KMS-11 (cell line): ENCODE data around the gene C16orf78.
A peak's percentile ranks its signal among the peaks of the same experiment; 100 is the strongest.

Source experiments
- H2AFZ ChIP-seq: fragments of 200-600 bp; sonication (generic); 2 replicates; pipeline ENCODE4 v1.6.1; 2016; ENCODE audit warnings: antibody characterized with exemption, mixed run types, low read depth
- H3K27ac ChIP-seq: fragments of 200-600 bp; sonication (generic); 2 replicates; pipeline ENCODE4 v1.6.1; 2016; ENCODE audit warnings: mild to moderate bottlenecking, mixed run types
- H3K27me3 ChIP-seq: fragments of 200-600 bp; sonication (generic); 2 replicates; pipeline ENCODE4 v1.6.1; 2017; ENCODE audit warnings: mild to moderate bottlenecking, low read depth, mixed run types, moderate library complexity; ENCODE audit not compliant: insufficient read depth
- H3K36me3 ChIP-seq: fragments of 200-600 bp; sonication (generic); 2 replicates; pipeline ENCODE4 v1.6.1; 2017; ENCODE audit warnings: mild to moderate bottlenecking, mixed run types; ENCODE audit not compliant: insufficient read depth
- H3K4me1 ChIP-seq: fragments of 200-600 bp; sonication (generic); 2 replicates; pipeline ENCODE4 v1.6.1; 2016; ENCODE audit warnings: mild to moderate bottlenecking, low read depth, mixed run types; ENCODE audit not compliant: poor library complexity, severe bottlenecking
- H3K4me2 ChIP-seq: fragments of 200-600 bp; sonication (generic); 2 replicates; pipeline ENCODE4 v1.7.0; 2016; ENCODE audit warnings: mild to moderate bottlenecking, mixed run types
- H3K4me3 ChIP-seq: fragments of 200-600 bp; sonication (generic); IDR thresholded peaks from 2 replicates; pipeline ENCODE4 v1.6.1; 2017; ENCODE audit warnings: low read depth, low read length, mixed read lengths; ENCODE audit not compliant: insufficient read depth
- H3K79me2 ChIP-seq: fragments of 200-600 bp; sonication (generic); 2 replicates; pipeline ENCODE4 v1.6.1; 2016; ENCODE audit warnings: low read depth, mixed run types; ENCODE audit not compliant: insufficient read depth
- H3K9ac ChIP-seq: fragments of 200-600 bp; sonication (generic); 2 replicates; pipeline ENCODE4 v1.6.1; 2016; ENCODE audit warnings: mild to moderate bottlenecking, mixed run types
- H4K20me1 ChIP-seq: fragments of 200-600 bp; sonication (generic); 2 replicates; pipeline ENCODE4 v1.6.1; 2016; ENCODE audit warnings: mild to moderate bottlenecking, mixed run types; ENCODE audit not compliant: insufficient read depth
- CTCF ChIP-seq: fragments of 200-600 bp; sonication (generic); conservative IDR thresholded peaks from 2 replicates; pipeline ENCODE4 v1.6.1; 2017; ENCODE audit warnings: low read depth, mild to moderate bottlenecking, antibody characterized with exemption, low read length, moderate library complexity, mixed read lengths

C16orf78 gene

GRCh38 chr16:49345829-49346228, 27.8 kb upstream of the C16orf78 start:
- no peaks in the 10 kb centered on the region for H4K20me1 ChIP-seq
- no peak overlapping the region for H2AFZ ChIP-seq
- H3K9ac ChIP-seq, result no peak overlapping the region
- H3K27me3 ChIP-seq, result no peaks in the 10 kb centered on the region
- H3K36me3 ChIP-seq, result no peaks in the 10 kb centered on the region
- TF ChIP-seq CTCF, result no peak
- no peak overlapping the region for H3K4me2 ChIP-seq
- H3K27ac ChIP-seq, result no peak overlapping the region
- H3K79me2 ChIP-seq, result no peaks in the 10 kb centered on the region
- H3K4me3 ChIP-seq, result no peak overlapping the region
- H3K4me1 ChIP-seq, result no peaks in the 10 kb centered on the region

DNA sequence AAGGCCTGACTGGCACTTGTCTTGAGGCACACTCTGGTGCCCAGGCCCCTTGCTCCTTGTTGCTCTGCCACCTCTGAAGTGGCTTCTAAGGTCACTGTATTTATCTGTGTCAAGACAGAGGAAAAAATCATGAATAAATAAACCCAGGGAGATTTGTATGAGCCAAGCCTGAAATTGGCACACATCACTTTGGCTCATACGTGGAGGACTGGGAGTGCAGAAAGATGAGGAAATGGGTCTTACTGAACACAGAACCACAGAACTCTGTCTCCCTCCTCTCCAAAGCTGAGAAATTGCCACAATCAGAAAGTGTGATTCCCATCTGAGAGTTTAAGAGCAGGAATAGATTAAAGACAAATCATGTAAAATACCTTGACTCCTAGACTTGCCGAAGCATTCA, 27.1 kb upstream of the C16orf78 start:
- H3K27me3 ChIP-seq, result 0 out of 2 replicates have a peak, but pooled peaks cover 2% of the 10 kb centered on the region
- no peak overlapping the region for H2AFZ ChIP-seq
- H3K4me3 ChIP-seq, result no peak overlapping the region
- no peaks in the 10 kb centered on the region for H3K79me2 ChIP-seq
- no peaks in the 10 kb centered on the region for H4K20me1 ChIP-seq
- no peaks in the 10 kb centered on the region for H3K4me1 ChIP-seq
- H3K4me2 ChIP-seq, result no peak overlapping the region
- no peak overlapping the region for H3K27ac ChIP-seq
- H3K9ac ChIP-seq, result no peak overlapping the region
- H3K36me3 ChIP-seq, result no peaks in the 10 kb centered on the region
- no peak for TF ChIP-seq CTCF

GRCh38 chr16:49347476-49347875, 26.1 kb upstream of the C16orf78 start:
- H3K4me3 ChIP-seq, result no peak overlapping the region
- no peak overlapping the region for H3K4me2 ChIP-seq
- no peak overlapping the region for H2AFZ ChIP-seq
- no peak overlapping the region for H3K9ac ChIP-seq
- TF ChIP-seq CTCF, result no peak
- H3K36me3 ChIP-seq, result no peaks in the 10 kb centered on the region
- H3K27me3 ChIP-seq, result 0 out of 2 replicates have a peak, but pooled peaks cover 2% of the 10 kb centered on the region
- no peaks in the 10 kb centered on the region for H3K4me1 ChIP-seq
- no peaks in the 10 kb centered on the region for H3K79me2 ChIP-seq
- no peak overlapping the region for H3K27ac ChIP-seq
- no peaks in the 10 kb centered on the region for H4K20me1 ChIP-seq

DNA sequence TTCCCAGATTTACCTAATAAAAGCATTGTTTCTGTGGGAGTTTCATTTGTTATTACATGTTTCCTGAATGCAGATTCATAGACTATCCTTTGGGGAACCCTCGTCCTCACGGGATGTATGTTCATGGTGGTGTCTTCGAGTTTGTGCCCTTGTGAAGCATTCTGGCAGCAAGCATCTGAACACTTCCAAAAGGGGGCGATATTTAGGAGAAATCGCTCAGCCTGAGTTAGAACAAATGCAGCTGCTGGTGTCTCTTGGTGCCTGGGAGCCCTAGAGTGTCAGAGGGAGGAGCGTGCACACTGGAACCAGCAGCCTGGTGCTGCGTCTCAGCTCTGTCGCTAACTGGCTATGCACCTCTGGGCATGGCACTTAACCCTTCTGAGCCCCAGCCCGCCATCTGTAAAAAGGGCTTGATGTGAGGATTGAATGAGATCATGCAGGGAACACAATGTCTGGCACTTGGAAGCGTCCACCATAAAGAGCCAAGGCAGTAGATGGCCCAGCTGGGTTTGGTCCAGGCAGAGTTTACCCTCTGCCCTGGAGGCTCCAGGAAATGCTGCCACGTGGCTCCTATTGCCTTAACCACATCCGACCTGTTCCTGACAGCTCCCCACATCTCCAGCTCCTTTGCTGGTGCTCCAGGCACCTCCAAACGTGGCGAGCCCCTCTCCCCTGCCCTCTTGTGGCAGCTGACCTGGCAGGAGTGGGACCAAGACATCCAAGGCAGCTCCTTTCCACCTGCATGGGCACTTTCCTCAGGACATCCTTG, 25.0 kb upstream of the C16orf78 start:
- Histone ChIP-seq H3K4me1 (no peaks in the 10 kb centered on the region), H3K4me2 (no peak overlapping the region), H2AFZ (no peak overlapping the region), H3K9ac (no peak overlapping the region), H3K4me3 (no peak overlapping the region), H3K27me3 (0 out of 2 replicates have a peak, but pooled peaks cover 2% of the 10 kb centered on the region), H3K36me3 (no peaks in the 10 kb centered on the region), H3K79me2 (no peaks in the 10 kb centered on the region), H3K27ac (no peak overlapping the region), H4K20me1 (no peaks in the 10 kb centered on the region)
- peak; percentile 2; the same call in 1 of the 2 replicates for TF ChIP-seq CTCF
